ENCODE measurements around the gene USP40.

USP40 gene

GRCh38 chr2:233444501-233444900, 122.1 kb downstream of the USP40 start:
- no peak for DNase-seq (ENCODE audit: low read depth, low spot score)

DNA sequence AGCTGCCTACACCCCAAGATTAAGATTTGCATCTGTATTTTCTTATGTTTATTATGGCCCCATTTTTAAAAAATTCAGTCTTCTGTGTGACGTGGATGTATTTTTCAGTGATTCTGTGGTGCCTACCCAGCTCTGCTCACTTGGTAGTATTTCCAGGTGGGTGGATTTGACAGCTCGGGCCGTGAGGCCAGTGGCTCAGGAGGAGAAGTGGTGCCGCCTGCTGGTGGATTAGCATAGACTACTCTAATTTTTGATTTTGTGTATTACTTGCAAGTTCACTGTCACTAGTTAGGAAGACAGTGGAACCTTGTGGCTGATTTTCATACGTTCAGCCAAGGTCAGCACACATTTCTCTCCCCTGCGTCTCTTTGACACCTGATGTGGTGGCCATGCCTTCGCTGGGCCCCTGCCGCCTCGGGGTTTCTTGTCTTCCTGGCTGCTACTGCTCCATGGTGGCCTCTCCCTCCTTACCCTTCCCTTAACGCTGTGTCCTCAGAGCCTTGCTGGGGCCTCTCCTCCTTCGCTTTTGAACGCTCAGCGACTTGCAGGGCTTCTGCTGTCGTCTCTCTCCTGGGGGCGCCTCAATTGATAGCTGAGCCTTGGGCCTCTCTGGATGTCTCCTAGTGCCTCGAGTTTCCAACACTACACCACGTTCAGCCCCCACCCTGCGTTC, 122.9 kb downstream of the USP40 start:
- DNase-seq (ENCODE audit: low read depth, low spot score), result peak; percentile 50

GRCh38 chr2:233442028-233442310, 124.6 kb downstream of the USP40 start:
- DNase-seq (ENCODE audit: low read depth, low spot score), result no peak

DNA sequence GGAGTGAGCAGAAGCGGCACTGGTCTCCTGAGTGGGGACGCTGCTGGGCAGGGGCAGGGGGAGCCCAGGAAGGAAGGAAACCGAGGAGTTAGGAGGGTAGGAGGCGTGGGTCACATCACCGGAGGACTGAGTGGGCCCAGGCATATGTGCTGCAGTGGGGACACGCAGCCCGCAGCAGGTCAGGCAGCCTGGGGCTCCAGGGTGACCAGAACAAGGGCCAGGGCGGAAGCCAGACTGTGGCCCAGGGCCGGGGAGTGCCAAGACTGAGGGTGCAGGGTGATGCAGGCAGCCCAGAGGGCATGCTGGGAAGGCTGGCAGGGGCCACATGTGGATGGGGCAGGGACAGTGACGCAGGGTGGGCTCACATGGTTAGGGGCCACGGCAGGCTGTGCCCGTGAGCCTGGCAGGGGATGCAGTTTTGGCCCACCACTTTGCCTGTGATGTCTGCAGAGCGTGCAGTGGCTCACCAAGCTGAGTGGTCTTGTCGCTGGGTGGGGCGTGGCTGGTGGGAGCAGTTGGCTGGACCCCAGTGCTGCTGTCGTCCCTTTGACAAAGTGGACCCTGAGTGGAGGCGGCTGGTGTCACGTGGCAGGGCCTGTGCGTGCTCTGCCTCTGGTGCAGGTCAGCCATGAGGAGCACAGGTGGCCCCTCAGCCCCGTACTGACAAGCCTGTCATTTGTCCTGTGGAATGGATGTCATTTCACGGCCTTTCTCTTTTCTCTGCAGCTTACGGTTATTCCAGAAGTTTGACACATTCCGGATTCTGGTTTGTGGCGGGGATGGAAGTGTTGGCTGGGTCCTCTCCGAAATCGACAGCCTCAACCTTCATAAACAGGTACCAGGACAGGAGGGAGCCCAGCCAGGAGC, 125.2 kb downstream of the USP40 start:
- no peak for DNase-seq (ENCODE audit: low read depth, low spot score)

- no peak for DNase-seq (ENCODE audit: low read depth, low spot score)
Measured at GRCh38 chr2:233440714-233441113, 125.9 kb downstream of the USP40 start.

DNA sequence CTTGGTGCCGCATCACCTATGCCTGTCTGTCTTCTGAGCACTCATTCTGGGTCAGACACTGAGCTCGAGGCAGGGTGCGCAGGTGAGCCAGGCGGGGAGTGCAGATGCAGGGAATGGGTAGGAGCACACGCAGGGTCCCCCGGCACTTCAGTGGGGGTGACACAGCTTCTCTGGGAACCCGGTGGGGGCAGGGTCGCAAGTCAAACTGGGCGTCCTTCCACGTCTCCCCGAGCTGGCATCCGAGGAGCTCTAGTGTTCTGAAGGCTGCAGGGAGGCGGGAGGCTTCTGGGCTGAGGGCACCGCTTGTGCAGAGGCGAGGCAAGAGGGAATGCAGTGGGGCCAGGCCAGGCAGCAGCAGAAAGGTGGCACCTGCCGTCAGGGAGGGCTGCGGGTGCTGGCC, 126.3 kb downstream of the USP40 start:
- no peak for DNase-seq (ENCODE audit: low read depth, low spot score)

DNA sequence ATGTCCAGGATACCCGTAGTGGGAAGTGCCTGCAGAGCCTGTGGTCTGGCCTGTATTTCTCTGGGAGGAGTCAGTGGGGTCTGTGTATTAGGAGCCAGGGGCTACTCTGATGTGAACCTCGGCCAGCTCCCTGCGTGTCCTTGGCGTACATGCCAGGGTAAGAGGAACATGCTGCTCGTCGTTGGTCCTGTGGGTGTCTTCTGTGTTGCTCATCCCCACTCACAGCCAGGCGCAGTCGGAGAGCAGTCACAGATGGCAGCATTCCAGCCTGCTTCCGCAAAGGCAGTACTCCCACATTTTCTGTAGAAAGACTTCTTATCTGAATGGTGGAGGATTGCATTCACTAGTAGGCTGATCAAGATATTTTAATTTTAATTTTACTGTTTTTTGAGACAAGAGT, 127.4 kb downstream of the USP40 start:
- DNase-seq (ENCODE audit: low read depth, low spot score), result no peak

DNA sequence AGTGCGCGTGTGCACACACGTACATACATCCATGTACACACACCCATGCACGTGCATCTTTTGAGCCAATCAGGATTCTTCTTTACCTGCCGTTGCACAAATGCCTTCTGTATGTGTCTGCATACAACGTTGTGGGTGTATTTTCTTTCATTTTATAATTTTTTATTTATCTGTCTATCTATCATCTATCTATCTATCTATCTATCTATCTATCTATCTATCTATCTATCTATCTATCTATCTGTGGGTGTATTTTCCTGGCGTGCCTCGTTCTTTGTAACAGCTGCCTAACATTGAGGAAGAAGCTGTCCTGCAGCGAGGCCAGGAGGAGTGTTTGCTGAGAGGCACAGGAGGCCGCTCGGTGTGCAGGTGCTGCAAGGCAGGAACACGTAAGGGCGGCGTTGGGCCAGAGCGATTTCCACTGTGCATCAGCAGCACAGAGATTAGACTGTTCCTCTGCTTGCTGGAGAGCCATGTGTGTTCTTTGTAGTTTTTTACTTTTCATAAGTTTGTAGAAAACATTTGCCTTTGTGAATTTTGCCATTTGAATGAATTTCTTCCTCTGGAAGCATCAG, 127.9 kb downstream of the USP40 start:
- DNase-seq (ENCODE audit: low read depth, low spot score), result no peak

GRCh38 chr2:233437439-233437955, 129.1 kb downstream of the USP40 start:
- DNase-seq (ENCODE audit: low read depth, low spot score), result no peak

- DNase-seq (ENCODE audit: low read depth, low spot score), result no peak
Measured at GRCh38 chr2:233436691-233437438, 129.7 kb downstream of the USP40 start.

GRCh38 chr2:233436191-233436581, 130.4 kb downstream of the USP40 start:
- DNase-seq (ENCODE audit: low read depth, low spot score), result no peak

DNA sequence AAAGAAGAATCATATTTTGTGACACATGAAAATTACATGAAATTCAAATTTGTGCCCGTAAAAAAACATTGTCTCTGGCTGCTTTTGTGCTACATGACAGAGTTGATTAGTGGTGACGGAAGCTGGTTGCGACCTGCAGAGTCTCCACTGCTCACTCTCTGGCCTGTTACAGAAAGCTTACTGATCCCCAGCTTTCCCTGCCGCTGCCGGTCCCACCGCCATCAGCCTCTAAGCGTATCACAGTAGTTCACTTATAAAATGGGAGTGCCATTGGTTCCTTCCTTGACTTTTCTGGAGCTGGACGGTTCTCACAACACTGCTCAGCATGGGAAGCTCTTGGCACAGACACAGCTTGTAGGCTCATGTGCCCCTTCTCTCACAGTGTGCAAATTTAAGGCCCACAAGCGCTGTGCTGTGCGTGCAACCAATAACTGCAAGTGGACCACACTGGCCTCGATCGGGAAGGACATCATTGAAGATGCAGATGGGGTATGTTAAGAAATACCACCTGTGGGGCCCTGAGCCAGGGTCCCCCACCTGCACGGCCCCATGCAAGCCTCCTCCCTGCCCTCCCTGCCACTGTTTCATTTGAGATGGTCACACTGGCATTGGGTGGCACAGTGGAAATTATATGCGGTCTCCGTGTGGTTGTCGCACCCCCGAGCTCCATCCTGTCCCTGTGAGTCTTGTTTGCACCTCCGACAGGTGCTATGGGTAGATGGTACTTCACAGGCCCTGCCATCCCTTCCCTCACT, 131.0 kb downstream of the USP40 start:
- DNase-seq (ENCODE audit: low read depth, low spot score), result no peak

DNA sequence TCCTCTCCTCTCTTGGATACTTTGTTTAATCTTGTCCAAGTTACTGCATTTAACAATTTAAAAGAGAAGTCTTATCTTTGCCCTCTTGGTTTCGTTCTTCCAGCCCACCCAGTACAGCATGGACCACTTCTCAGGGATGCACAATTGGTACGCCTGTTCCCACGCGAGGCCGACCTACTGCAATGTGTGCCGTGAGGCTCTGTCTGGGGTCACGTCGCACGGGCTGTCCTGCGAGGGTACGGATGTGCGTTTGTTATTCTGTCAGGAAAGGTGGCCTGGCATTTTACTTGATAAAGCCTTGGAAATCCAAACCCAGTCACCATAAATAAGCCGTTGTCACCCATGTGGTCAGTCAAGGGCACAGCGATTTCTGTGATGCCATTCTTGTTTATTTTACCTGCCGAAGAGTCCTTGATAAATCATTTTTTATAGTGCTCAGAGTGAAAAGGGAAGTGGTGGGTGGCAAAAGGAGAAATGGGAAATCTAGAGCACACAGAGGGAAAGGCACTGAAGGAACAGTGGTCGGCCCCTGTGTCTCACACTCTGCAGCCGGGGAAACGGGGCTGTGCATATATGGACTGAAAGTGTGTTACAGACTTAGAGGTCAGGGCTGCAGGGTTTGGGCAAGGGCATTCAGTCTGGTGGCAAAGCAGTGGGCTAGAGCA, 131.8 kb downstream of the USP40 start:
- DNase-seq (ENCODE audit: low read depth, low spot score), result no peak

DNA sequence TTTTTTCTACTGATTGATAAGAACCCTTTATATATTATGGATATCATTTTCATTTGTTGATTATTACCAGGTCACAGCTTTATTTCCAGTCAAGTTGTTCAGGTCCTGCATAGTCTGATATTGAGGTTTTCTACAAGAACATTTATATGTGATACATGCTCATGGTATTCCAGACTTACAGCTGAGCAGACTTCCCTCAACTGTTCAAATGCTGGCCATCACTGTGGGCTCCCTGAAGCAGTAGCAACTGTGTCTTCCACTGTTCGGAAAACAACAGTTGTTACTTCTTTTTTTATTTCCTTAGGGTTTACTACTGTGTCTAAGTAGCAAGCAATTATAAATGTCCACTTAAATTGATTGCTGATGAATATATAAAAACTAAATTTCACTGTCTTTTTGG, 132.8 kb downstream of the USP40 start:
- DNase-seq (ENCODE audit: low read depth, low spot score), result no peak

DNA sequence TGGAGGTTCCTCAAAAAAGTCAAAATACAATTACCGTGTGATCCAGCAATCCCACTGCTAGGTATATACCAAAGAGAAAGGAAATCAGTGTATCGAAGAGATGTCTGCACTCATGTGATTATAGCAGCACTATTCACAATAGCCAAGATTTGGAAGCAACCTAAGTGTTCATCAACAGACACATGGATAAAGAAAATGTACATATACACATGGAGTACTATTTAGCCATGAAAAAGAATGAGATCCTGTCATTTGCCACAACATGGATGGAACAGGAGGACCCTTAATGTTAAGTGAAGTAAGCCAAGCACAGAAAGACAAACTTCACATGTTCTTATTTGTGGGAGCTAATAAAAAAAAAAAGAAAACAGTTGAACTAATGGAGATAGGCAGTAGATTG, 133.6 kb downstream of the USP40 start:
- DNase-seq (ENCODE audit: low read depth, low spot score), result no peak

DNA sequence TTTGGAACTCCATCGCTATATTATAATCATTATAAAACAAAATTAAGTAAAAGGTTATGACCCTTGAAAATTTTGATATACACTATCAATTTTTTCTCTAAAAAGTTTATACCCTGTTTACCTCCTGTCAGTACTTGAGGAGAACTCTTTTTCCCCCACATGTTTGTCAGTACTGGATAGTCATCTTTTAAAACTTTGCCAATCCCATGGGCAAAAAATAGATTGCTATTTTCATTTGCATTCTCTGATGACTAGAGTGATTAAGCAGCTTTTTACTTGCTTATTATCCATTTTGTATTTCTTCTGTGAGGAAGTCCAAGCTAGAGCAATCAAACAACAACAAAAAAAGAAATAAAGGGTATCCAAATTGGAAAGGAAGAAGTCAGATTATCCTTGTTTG, 135.9 kb downstream of the USP40 start:
- no peak for DNase-seq (ENCODE audit: low read depth, low spot score)

- no peak for DNase-seq (ENCODE audit: low read depth, low spot score)
Measured at GRCh38 chr2:233430081-233430480, 136.5 kb downstream of the USP40 start.

- DNase-seq (ENCODE audit: low read depth, low spot score), result no peak
Measured at GRCh38 chr2:233429175-233429897, 137.2 kb downstream of the USP40 start.

DNA sequence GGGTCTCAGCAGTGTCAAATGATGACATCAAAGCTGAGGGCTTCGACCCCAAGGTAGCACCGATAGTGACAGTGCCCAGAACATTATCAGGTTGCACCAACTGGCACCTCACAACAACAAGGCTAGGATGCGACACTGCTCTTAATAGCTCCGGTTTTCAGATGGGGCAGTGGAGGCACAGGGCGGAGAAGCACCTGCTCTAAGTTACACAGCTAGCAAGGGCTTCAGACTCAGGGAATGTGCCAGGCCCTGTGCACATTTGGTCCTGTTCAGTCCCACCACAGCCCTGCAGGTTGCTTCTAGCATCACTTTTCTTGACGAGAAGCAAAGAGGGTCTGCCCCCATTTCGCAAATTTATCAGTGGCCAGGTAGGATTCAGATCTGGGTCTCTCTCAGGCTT, 138.1 kb downstream of the USP40 start:
- DNase-seq (ENCODE audit: low read depth, low spot score), result no peak

- DNase-seq (ENCODE audit: low read depth, low spot score), result no peak
Measured at GRCh38 chr2:233428008-233428407, 138.6 kb downstream of the USP40 start.

Data from ELF-1 (cell line).